IMR-90 (cell line): Measurements from ENCODE around the gene SOX11. TPM values are rescaled to one million over a fixed set of nuclear protein-coding genes. Genes with fewer than 3 reads are reported as not detected.

Source experiments
- ATAC-seq: fragments of 200-7000 bp; cut with Tn5 transposase; 2 replicates; pipeline ENCODE4 v1.9.1; 2020; ENCODE audit warnings: low read depth, mild to moderate bottlenecking, moderate library complexity
- BruUV-seq: library from RNA; stranded (reverse); fragments of 400-500 nt; replicated peaks from 2 replicates; lab custom pipeline; 2021; lab: Mats Ljungman, UMichigan
- CTCF ChIA-PET: fragments of 300-600 bp; formaldehyde crosslinking; extraction: SDS; loops from one replicate; lab custom pipeline; 2021; ENCODE audit warnings: antibody characterized with exemption; lab: Yijun Ruan, JAX
- POLR2A ChIA-PET: fragments of 300-600 bp; sonication (Branson Sonifier 250); formaldehyde crosslinking; loops from one replicate; lab custom pipeline; 2022; ENCODE audit warnings: antibody characterized with exemption; ENCODE audit not compliant: unreplicated experiment; lab: Charles Lee
- DNase-seq: peaks from one replicate; pipeline ENCODE4 v3.0.0; 2013
- H2AFZ ChIP-seq: replicated peaks from 2 replicates; pipeline ENCODE3; 2013; ENCODE audit warnings: low read length, mild to moderate bottlenecking; ENCODE audit not compliant: poor library complexity
- H2AK5ac ChIP-seq: 2 replicates; pipeline ENCODE4 v1.6.1; 2013; ENCODE audit warnings: low read depth, low read length, inconsistent platforms
- H2AK9ac ChIP-seq: replicated peaks from 2 replicates; pipeline ENCODE3; 2013; ENCODE audit warnings: mild to moderate bottlenecking, low read depth, low read length, moderate library complexity; ENCODE audit not compliant: poor library complexity
- H2BK120ac ChIP-seq: 2 replicates; pipeline ENCODE4 v1.6.1; 2013; ENCODE audit warnings: low read depth, low read length, inconsistent platforms
- H2BK15ac ChIP-seq: 3 replicates; pipeline ENCODE4 v1.6.1; 2013; ENCODE audit warnings: low read depth, low read length, inconsistent platforms
- H2BK20ac ChIP-seq: 2 replicates; pipeline ENCODE4 v1.6.1; 2013; ENCODE audit warnings: low read depth, mild to moderate bottlenecking, inconsistent platforms, low read length, moderate library complexity
- H2BK5ac ChIP-seq: 2 replicates; pipeline ENCODE4 v1.6.1; 2013; ENCODE audit warnings: mild to moderate bottlenecking, low read depth, low read length, inconsistent platforms; ENCODE audit not compliant: poor library complexity, severe bottlenecking
- H3K14ac ChIP-seq: replicated peaks from 2 replicates; pipeline ENCODE4 v1.6.1; 2013; ENCODE audit warnings: low read depth, low read length, inconsistent platforms
- H3K18ac ChIP-seq: 2 replicates; pipeline ENCODE4 v1.6.1; 2013; ENCODE audit warnings: low read depth, low read length, control low read depth
- H3K23ac ChIP-seq: 2 replicates; pipeline ENCODE4 v1.6.1; 2013; ENCODE audit warnings: low read depth, low read length, inconsistent platforms
- H3K27ac ChIP-seq: 2 replicates; pipeline ENCODE4 v1.5.1; 2013; ENCODE audit warnings: mild to moderate bottlenecking, control low read depth, low read length; ENCODE audit not compliant: insufficient read depth
- H3K27me3 ChIP-seq: 2 replicates; pipeline ENCODE4 v1.6.1; 2013; ENCODE audit warnings: low read length; ENCODE audit not compliant: control insufficient read depth, insufficient read depth
- H3K36me3 ChIP-seq: 2 replicates; pipeline ENCODE4 v1.6.1; 2013; ENCODE audit warnings: low read length, mixed read lengths; ENCODE audit not compliant: control insufficient read depth, insufficient read depth
- H3K4ac ChIP-seq: 2 replicates; pipeline ENCODE4 v1.6.1; 2013; ENCODE audit warnings: low read depth, low read length, inconsistent platforms
- H3K4me1 ChIP-seq: 2 replicates; pipeline ENCODE4 v1.6.1; 2013; ENCODE audit warnings: low read length, mixed read lengths; ENCODE audit not compliant: control insufficient read depth, insufficient read depth
- H3K4me2 ChIP-seq: 2 replicates; pipeline ENCODE4 v1.6.1; 2013; ENCODE audit warnings: low read depth, mild to moderate bottlenecking, control low read depth, low read length, moderate library complexity
- H3K4me3 ChIP-seq: 2 replicates; pipeline ENCODE4 v1.5.1; 2013; ENCODE audit warnings: low read depth, mild to moderate bottlenecking, control low read depth, low read length, moderate library complexity; ENCODE audit not compliant: insufficient read depth
- H3K56ac ChIP-seq: 2 replicates; pipeline ENCODE4 v1.6.1; 2013; ENCODE audit warnings: low read length, inconsistent platforms; ENCODE audit not compliant: insufficient read depth; ENCODE audit errors: extremely low read depth
- H3K79me1 ChIP-seq, 2 experiments: 2 replicates each; pipeline ENCODE4 v1.6.1; 2013; ENCODE audit warnings: low read length in 2 of 2, inconsistent platforms in 1 of 2, low read depth in 1 of 2
- H3K9ac ChIP-seq: 2 replicates; pipeline ENCODE4 v1.6.1; 2013; ENCODE audit warnings: low read depth, low read length, control low read depth
- H3K9me1 ChIP-seq: 2 replicates; pipeline ENCODE4 v1.6.1; 2013; ENCODE audit warnings: low read length, inconsistent platforms; ENCODE audit not compliant: insufficient read depth
- H3K9me3 ChIP-seq: 2 replicates; pipeline ENCODE4 v1.6.1; 2013; ENCODE audit warnings: low read length; ENCODE audit not compliant: control insufficient read depth, insufficient read depth
- H4K20me1 ChIP-seq: 2 replicates; pipeline ENCODE4 v1.6.1; 2013; ENCODE audit warnings: low read length, inconsistent platforms; ENCODE audit not compliant: insufficient read depth
- H4K5ac ChIP-seq: 2 replicates; pipeline ENCODE4 v1.6.1; 2013; ENCODE audit warnings: mild to moderate bottlenecking, low read depth, low read length, control low read depth
- H4K8ac ChIP-seq, 2 experiments: 2 replicates each; pipeline ENCODE4 v1.6.1; 2013; ENCODE audit warnings: low read depth in 2 of 2, low read length in 2 of 2, control low read depth in 1 of 2, inconsistent platforms in 1 of 2
- H4K91ac ChIP-seq: 2 replicates; pipeline ENCODE4 v1.6.1; 2013; ENCODE audit warnings: low read depth, low read length, inconsistent platforms; ENCODE audit not compliant: insufficient read depth
- BHLHE40 ChIP-seq: fragments of 150-350 bp; IDR thresholded peaks from 2 replicates; pipeline ENCODE4 v1.6.1; 2016; ENCODE audit warnings: mild to moderate bottlenecking, low read depth, low read length
- CHD1 ChIP-seq: IDR thresholded peaks from 2 replicates; pipeline ENCODE4 v1.6.1; 2012; ENCODE audit warnings: low read depth, low read length, improper control_type of control experiment
- FOS ChIP-seq: fragments of 150-350 bp; IDR thresholded peaks from 2 replicates; pipeline ENCODE4 v1.6.1; 2016; ENCODE audit warnings: low read depth, low read length
- MXI1 ChIP-seq: IDR thresholded peaks from 2 replicates; pipeline ENCODE4 v1.6.1; 2012; ENCODE audit warnings: low read depth, mild to moderate bottlenecking, low read length, moderate library complexity, borderline replicate concordance
- POLR2A ChIP-seq: IDR thresholded peaks from 2 replicates; pipeline ENCODE4 v1.6.1; 2012; ENCODE audit warnings: mild to moderate bottlenecking, low read depth, low read length
- RAD21 ChIP-seq: IDR thresholded peaks from 2 replicates; pipeline ENCODE4 v1.6.1; 2012; ENCODE audit warnings: low read length, improper control_type of control experiment
- RCOR1 ChIP-seq: IDR thresholded peaks from 2 replicates; pipeline ENCODE4 v1.6.1; 2012; ENCODE audit warnings: mild to moderate bottlenecking, low read length, improper control_type of control experiment; ENCODE audit not compliant: insufficient replicate concordance
- SMC3 ChIP-seq: fragments of 150-350 bp; IDR thresholded peaks from 2 replicates; pipeline ENCODE4 v1.6.1; 2016; ENCODE audit warnings: low read depth, mild to moderate bottlenecking, antibody characterized with exemption, low read length, moderate library complexity
- WGBS, 2 experiments: methylation state at CpG; one replicate each; pipeline versions ENCODE4 v1.1.5 to v1.1.7; 2013; ENCODE audit warnings: missing lambda C conversion rate in 2 of 2; ENCODE audit not compliant: insufficient read length in 1 of 2; ENCODE audit errors: extremely low coverage in 2 of 2; 5-methylcytosine and 5-hydroxymethylcytosine counted together
- dilution Hi-C: fragments of 300-500 bp; cut with HindIII; formaldehyde crosslinking; loops from one replicate; pipeline ENCODE4 v1.14.3; 2018; ENCODE audit warnings: low sequenced_read_pairs; ENCODE audit not compliant: unreplicated experiment
- in situ Hi-C: fragments of 300-500 bp; cut with MboI; formaldehyde crosslinking; loops from 3 replicates; pipeline ENCODE4 v1.14.3; 2019; ENCODE audit warnings: low sequenced_read_pairs, inconsistent platforms, mixed read lengths
- intact Hi-C: fragments of 100-400 bp; cut with micrococcal nuclease; formaldehyde crosslinking; loops from 2 replicates; pipeline ENCODE4 v1.10.0; 2022
- polyA plus RNA-seq, 3 experiments: library from polyadenylated mRNA; depleted of rRNA; stranded (reverse); fragments of >200 nt; gene quantifications; 2 replicates each; pipeline ENCODE4 v1.2.3, GENCODE V29; 2012; ENCODE audit warnings: low replicate concordance in 1 of 3
- total RNA-seq: library from RNA; depleted of rRNA; stranded (reverse); fragments of >200 nt; gene quantifications from 2 replicates; pipeline ENCODE4 v1.2.3, GENCODE V29; 2012

The SOX11 gene
- total and polyA plus RNA-seq, 2 of the 4 experiments (the other 2 are of a cell fraction): 1.9 to 2.2 TPM

- Histone ChIP-seq H3K9me3 (no peaks in the 10 kb centered on the region), H4K5ac (no peak overlapping the region), H2BK5ac (no peak overlapping the region), H4K8ac (no peak overlapping the region), H2BK20ac (no peak overlapping the region), H3K23ac (no peak overlapping the region), H3K9ac (no peak overlapping the region), H3K4me1 (peaks cover 1% of the 10 kb centered on the region; the same call in 1 of the 2 replicates), H3K56ac (no peak overlapping the region), H3K9me1 (no peaks in the 10 kb centered on the region), H3K18ac (no peak overlapping the region), H3K27me3 (no peaks in the 10 kb centered on the region; the same call in 1 of the 2 replicates), H2AFZ (no peak overlapping the region), H3K79me1 (no peaks in the 10 kb centered on the region), H3K14ac (no peak overlapping the region), H3K36me3 (no peaks in the 10 kb centered on the region), H2AK5ac (no peak overlapping the region), H4K91ac (no peak overlapping the region), H2AK9ac (no peak overlapping the region), H3K4me2 (no peak overlapping the region), H2BK120ac (no peak overlapping the region), H2BK15ac (no peak overlapping the region), H3K27ac (no peak overlapping the region), H4K20me1 (no peaks in the 10 kb centered on the region), H3K4me3 (no peak overlapping the region), H3K4ac (no peak overlapping the region)
- DNase-seq (no peak), ATAC-seq (no peak)
- CTCF ChIA-PET: no interaction called here
- no peak for TF ChIP-seq MXI1
- no peak for TF ChIP-seq SMC3
- TF ChIP-seq FOS: no peak
- TF ChIP-seq POLR2A: no peak
- TF ChIP-seq BHLHE40: no peak
- no peak for TF ChIP-seq CHD1
- no peak for TF ChIP-seq RCOR1
- TF ChIP-seq RAD21: no peak
- in situ Hi-C loops (no loop called here), dilution Hi-C loops (no loop called here), intact Hi-C loops (no loop called here)
- POLR2A ChIA-PET: no interaction called here
- WGBS, 2 experiments: 68% methylated on average over 4 of the region's 5 CpGs; no CpG with 5 or more reads in 1 of the 2 experiments
- BruUV-seq: no TSS peak
Measured at GRCh38 chr2:5740053-5740452, 47.9 kb downstream of the SOX11 start.
